Left ventricle myocardium inferior (tissue), 1 donor: Measurements from ENCODE around the gene FBXL22. TPM values are rescaled to one million over a fixed set of nuclear protein-coding genes. Genes with fewer than 3 reads are reported as not detected.

Experiments used
- DNase-seq: peaks from one replicate; pipeline ENCODE4 v3.0.0-alpha.2; 2020
- H3K27ac ChIP-seq: fragments of 200-600 bp; replicated peaks from 2 replicates; pipeline ENCODE4 v1.8.0; 2021
- H3K27me3 ChIP-seq: fragments of 200-600 bp; 2 replicates; pipeline ENCODE4 v1.8.0; 2021; ENCODE audit warnings: low read depth
- H3K36me3 ChIP-seq: fragments of 200-600 bp; 2 replicates; pipeline ENCODE4 v1.8.0; 2021
- H3K4me1 ChIP-seq: fragments of 200-600 bp; 2 replicates; pipeline ENCODE4 v1.8.0; 2021
- H3K4me3 ChIP-seq: fragments of 200-600 bp; 2 replicates; pipeline ENCODE4 v1.8.0; 2021; ENCODE audit warnings: mild to moderate bottlenecking, moderate library complexity
- H3K9me3 ChIP-seq: fragments of 200-600 bp; replicated peaks from 2 replicates; pipeline ENCODE4 v1.8.0; 2021
- intact Hi-C: fragments of 100-400 bp; cut with micrococcal nuclease; formaldehyde crosslinking; loops from one replicate; pipeline ENCODE4 v1.11.0; 2022
- total RNA-seq: library from RNA; stranded (reverse); fragmentation: NEBNext Ultra II Directional; extraction: Animal tissue kit (Norgen Biotek cat#: 25700); gene quantifications from one replicate; pipeline ENCODE4 v1.2.1, GENCODE V29; 2021
- TF ChIP-seq, protein P1 (sequence below): fragments of 200-600 bp; IDR thresholded peaks from 2 replicates; pipeline ENCODE4 v1.8.0; 2021; ENCODE audit warnings: antibody characterized with exemption, mild to moderate bottlenecking, borderline replicate concordance
- donor health status: DM: no; HTN: yes; CAD: no; lungs with severe emphysema.

Gene FBXL22
- total RNA-seq, 1 donor from 2014 or later: 29.5 TPM

DNA sequence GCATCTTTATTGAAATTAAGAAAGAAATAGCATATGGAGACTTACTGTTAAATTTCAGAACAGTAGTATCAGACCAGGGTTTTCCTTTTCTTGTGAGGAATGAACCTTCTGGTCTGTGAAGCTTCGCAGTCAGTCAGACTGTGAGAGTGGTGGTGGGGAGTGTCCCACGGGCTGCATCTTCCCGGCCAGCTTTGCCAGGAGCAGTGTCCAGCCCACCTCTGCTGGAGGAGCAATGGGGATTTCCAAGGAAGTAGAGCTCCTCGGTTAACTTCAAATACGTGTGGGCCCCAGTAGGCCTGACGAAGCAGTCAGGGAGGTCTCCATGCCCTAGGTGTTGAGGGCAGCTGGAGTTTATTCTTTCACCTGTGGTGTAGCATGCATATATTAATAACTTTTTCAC lies 40.9 kb upstream of the FBXL22 start:
- Histone ChIP-seq H3K4me3 (no peak overlapping the region), H3K9me3 (no peaks in the 10 kb centered on the region), H3K36me3 (peaks cover 26% of the 10 kb centered on the region), H3K27me3 (no peaks in the 10 kb centered on the region), H3K27ac (no peak overlapping the region), H3K4me1 (peaks cover 33% of the 10 kb centered on the region)
- DNase-seq: no peak
- TF ChIP-seq, protein P1, sequence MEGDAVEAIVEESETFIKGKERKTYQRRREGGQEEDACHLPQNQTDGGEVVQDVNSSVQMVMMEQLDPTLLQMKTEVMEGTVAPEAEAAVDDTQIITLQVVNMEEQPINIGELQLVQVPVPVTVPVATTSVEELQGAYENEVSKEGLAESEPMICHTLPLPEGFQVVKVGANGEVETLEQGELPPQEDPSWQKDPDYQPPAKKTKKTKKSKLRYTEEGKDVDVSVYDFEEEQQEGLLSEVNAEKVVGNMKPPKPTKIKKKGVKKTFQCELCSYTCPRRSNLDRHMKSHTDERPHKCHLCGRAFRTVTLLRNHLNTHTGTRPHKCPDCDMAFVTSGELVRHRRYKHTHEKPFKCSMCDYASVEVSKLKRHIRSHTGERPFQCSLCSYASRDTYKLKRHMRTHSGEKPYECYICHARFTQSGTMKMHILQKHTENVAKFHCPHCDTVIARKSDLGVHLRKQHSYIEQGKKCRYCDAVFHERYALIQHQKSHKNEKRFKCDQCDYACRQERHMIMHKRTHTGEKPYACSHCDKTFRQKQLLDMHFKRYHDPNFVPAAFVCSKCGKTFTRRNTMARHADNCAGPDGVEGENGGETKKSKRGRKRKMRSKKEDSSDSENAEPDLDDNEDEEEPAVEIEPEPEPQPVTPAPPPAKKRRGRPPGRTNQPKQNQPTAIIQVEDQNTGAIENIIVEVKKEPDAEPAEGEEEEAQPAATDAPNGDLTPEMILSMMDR: no peak
- intact Hi-C loops: loop anchor here (10.0 kb wide), 1 partner anchor 51 kb away; the partner anchor contains the start of gene USP3

DNA sequence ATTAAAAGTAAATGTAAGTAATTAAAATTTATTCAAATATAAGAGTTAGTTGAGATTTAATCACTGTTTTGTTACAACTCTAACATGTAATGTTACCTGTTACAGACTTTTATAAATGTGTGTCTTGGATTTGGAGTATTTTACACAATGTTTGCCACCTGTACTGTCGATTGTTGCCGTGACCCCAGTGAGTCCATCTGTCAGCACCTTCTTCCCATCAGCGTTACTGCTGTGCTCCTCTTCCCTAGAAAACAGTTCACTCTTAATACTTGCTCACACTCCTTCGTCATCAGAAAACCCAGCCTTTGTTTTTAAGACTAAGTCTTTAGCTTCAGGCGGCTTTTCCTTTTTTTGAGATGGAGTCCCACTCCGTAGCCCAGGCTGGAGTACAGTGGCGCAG lies 40.5 kb upstream of the FBXL22 start:
- no peaks in the 10 kb centered on the region for H3K9me3 ChIP-seq
- no peaks in the 10 kb centered on the region for H3K27me3 ChIP-seq
- H3K27ac ChIP-seq: no peak overlapping the region
- peaks cover 33% of the 10 kb centered on the region for H3K4me1 ChIP-seq
- H3K4me3 ChIP-seq: no peak overlapping the region
- TF ChIP-seq, protein P1: no peak
- no peak for DNase-seq
- peaks cover 31% of the 10 kb centered on the region for H3K36me3 ChIP-seq
- intact Hi-C loops: loop anchor here (10.0 kb wide), 1 partner anchor 52 kb away; the partner anchor contains the start of gene USP3

DNA sequence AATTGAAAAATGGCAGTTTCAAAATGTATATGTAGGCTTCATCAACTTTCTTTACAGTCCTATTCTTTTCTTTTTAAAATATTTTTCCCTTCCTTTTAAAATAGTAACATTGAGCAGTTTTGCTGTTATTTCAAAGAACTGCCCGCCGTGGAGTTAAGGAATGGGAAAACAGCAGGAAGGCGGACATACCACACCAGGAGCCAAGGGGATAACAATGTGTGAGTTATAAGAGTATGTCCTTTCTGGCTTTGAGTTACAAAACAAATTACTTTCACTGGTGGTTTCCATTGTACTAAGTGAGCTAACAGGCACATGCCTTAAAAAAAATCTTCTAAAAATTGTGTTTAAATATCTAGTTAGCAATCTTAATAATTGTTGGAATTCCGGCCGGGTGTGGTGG lies 37.4 kb upstream of the FBXL22 start:
- no peak for DNase-seq
- H3K27me3 ChIP-seq: no peaks in the 10 kb centered on the region
- peaks cover 51% of the 10 kb centered on the region for H3K36me3 ChIP-seq
- no peak overlapping the region for H3K4me3 ChIP-seq
- H3K27ac ChIP-seq: no peak overlapping the region
- H3K9me3 ChIP-seq: no peaks in the 10 kb centered on the region
- TF ChIP-seq, protein P1: no peak
- H3K4me1 ChIP-seq: peaks cover 9% of the 10 kb centered on the region
- intact Hi-C loops: loop anchor here (10.0 kb wide), 1 partner anchor 55 kb away; the partner anchor contains the start of gene USP3

DNA sequence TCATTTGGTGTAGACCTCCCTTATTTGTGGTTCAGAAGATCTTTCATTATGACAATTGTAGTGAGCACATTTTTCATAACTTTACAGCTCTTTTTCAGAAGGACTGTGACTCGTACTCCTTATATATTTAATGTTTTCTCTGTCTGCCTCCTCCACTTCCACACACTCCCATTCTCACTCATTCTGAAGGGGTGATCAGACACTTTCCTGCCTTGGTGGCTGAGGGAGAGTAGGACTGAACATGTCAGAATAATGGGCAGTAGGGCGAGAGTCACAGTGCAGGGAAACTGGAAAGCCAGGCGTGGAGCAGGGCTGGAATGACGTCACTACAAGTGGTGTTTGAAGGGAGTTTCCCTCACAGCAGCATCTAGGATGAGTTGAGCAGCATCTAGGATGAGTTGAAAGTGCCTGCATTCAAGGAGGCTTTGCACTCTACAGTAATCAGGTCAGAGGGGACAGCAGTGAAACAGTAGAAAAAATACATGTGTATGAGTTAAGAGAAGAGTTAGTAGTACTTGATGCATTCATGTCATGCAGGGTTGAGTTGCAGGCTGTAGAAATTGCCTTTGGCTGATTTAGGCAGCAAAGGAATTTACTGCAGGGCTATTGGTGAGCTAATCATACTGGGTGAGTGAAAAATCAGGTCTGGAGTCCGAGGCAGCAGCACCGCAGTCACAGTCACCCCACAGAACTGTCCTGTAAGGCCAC lies 36.3 kb upstream of the FBXL22 start:
- Histone ChIP-seq H3K27ac (no peak overlapping the region), H3K27me3 (no peaks in the 10 kb centered on the region), H3K9me3 (no peaks in the 10 kb centered on the region), H3K4me3 (no peak overlapping the region), H3K36me3 (peaks cover 61% of the 10 kb centered on the region), H3K4me1 (peaks cover 9% of the 10 kb centered on the region)
- no peak for DNase-seq
- intact Hi-C loops: no loop called here
- TF ChIP-seq, protein P1: no peak

DNA sequence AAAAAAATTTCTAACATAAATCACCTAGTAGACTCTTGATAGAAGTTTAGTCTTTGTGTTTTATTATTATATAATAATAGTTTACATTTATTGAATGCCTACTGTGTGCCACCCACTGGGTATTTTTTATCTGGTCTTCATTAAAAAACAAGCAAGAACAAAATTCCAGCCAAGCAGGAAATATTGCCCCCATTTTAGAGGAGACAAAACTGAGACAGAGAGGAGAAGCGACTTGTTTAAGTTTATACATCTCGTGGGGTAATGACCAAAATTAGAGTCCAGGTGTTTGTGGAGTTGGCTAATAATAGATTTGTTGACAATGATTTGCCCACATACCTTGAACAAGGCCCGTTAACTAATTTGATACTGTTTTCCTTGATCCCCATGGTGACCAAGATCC lies 33.1 kb upstream of the FBXL22 start:
- no peak overlapping the region for H3K4me3 ChIP-seq
- TF ChIP-seq, protein P1: no peak
- intact Hi-C loops: no loop called here
- H3K27me3 ChIP-seq: no peaks in the 10 kb centered on the region
- H3K27ac ChIP-seq: no peak overlapping the region
- no peaks in the 10 kb centered on the region for H3K4me1 ChIP-seq
- no peaks in the 10 kb centered on the region for H3K9me3 ChIP-seq
- H3K36me3 ChIP-seq: peaks cover 72% of the 10 kb centered on the region
- no peak for DNase-seq
